NK-92 treated with Interleukin-12 subunit alpha and Interleukin-12 subunit beta, amount 100 ng/mL, for 24 hours (cell line): ENCODE results near the gene C1orf122.
"Not testable (repeated sequence)": the region's sequence is repeated elsewhere in the genome, so short reads cannot be mapped to it uniquely, and the experiment has no call there.

Experiments used
- DNase-seq: peaks from one replicate; lab custom pipeline; 2025; lab: John Stamatoyannopoulos, UW

C1orf122 gene

GRCh38 chr1:37807555-37808368 is at the start of gene C1orf122, which contains the start of gene YRDC:
TSS of gene C1orf122 (plus strand) at chr1:37807790. CDS start at chr1:37808405, 615 bp downstream.
TSS of gene YRDC (minus strand) at chr1:37808208. CDS start at chr1:37808180, 28 bp downstream.
- DNase-seq: peak; percentile 86

- DNase-seq: no peak
These were observed 48.1 kb upstream of the C1orf122 start for GRCh38 chr1:37759451-37759850.

- no peak for DNase-seq
These were observed 46.0 kb upstream of the C1orf122 start for GRCh38 chr1:37761416-37762095.

- DNase-seq: no peak
These were observed 45.1 kb upstream of the C1orf122 start for GRCh38 chr1:37762516-37762915.

- no peak for DNase-seq
These were observed 43.7 kb upstream of the C1orf122 start for GRCh38 chr1:37763791-37764413.

- no peak for DNase-seq
These were observed 43.2 kb upstream of the C1orf122 start for GRCh38 chr1:37764414-37764825.

GRCh38 chr1:37764888-37765441 is 42.6 kb upstream of the C1orf122 start, which contains the start of gene EPHA10:
TSS of gene EPHA10 (minus strand) at chr1:37765120. CDS start at chr1:37765066, 54 bp downstream.
- no peak for DNase-seq

GRCh38 chr1:37765916-37766664 is 41.5 kb upstream of the C1orf122 start:
- no peak for DNase-seq

- no peak for DNase-seq
These were observed 40.1 kb upstream of the C1orf122 start for GRCh38 chr1:37767488-37767887.

- not testable (repeated sequence) for DNase-seq
These were observed 36.1 kb upstream of the C1orf122 start for GRCh38 chr1:37771440-37771839.

- DNase-seq: no peak
These were observed 30.6 kb upstream of the C1orf122 start for GRCh38 chr1:37776946-37777516.

GRCh38 chr1:37778654-37779053 is 28.9 kb upstream of the C1orf122 start:
- DNase-seq: no peak

GRCh38 chr1:37782491-37782890 is 25.1 kb upstream of the C1orf122 start:
- no peak for DNase-seq

GRCh38 chr1:37792943-37793686 is 14.5 kb upstream of the C1orf122 start:
- no peak for DNase-seq

- DNase-seq: peak; percentile 44
These were observed 13.7 kb upstream of the C1orf122 start, which contains the start of gene MANEAL for GRCh38 chr1:37793773-37794371. TSS of gene MANEAL (plus strand) at chr1:37793847. CDS start at chr1:37794183, 336 bp downstream.

- DNase-seq: no peak
These were observed 12.9 kb upstream of the C1orf122 start for GRCh38 chr1:37794372-37795339.

GRCh38 chr1:37795340-37796125 is 12.1 kb upstream of the C1orf122 start:
- DNase-seq: no peak
